Measurements from ENCODE around the gene RPTOR. TPM values are rescaled to one million over a fixed set of nuclear protein-coding genes. Genes with fewer than 3 reads are reported as not detected.
A peak's percentile ranks its signal among the peaks of the same experiment; 100 is the strongest.

RPTOR gene
- total RNA-seq, 1 donor, result 45.5 TPM

- no peak for DNase-seq (ENCODE audit: low read depth in 2 of 3, low spot score in 2 of 3)
Observed at GRCh38 chr17:80774146-80774545, 229.5 kb downstream of the RPTOR start.

GRCh38 chr17:80774643-80775281 is 230.1 kb downstream of the RPTOR start:
- DNase-seq (ENCODE audit: low read depth in 2 of 3, low spot score in 2 of 3), result peak in 1 of 3 donors; percentile 35

- no peak for DNase-seq (ENCODE audit: low read depth in 2 of 3, low spot score in 2 of 3)
Observed at GRCh38 chr17:80775863-80776262, 231.2 kb downstream of the RPTOR start.

- DNase-seq (ENCODE audit: low read depth in 2 of 3, low spot score in 2 of 3), result no peak
Observed at GRCh38 chr17:80777274-80777673, 232.6 kb downstream of the RPTOR start.

- no peak for DNase-seq (ENCODE audit: low read depth in 2 of 3, low spot score in 2 of 3)
Observed at GRCh38 chr17:80778716-80779115, 234.1 kb downstream of the RPTOR start.

- DNase-seq (ENCODE audit: low read depth in 2 of 3, low spot score in 2 of 3), result no peak
Observed at GRCh38 chr17:80779336-80779735, 234.7 kb downstream of the RPTOR start.

GRCh38 chr17:80779961-80780380 is 235.3 kb downstream of the RPTOR start:
- DNase-seq (ENCODE audit: low read depth in 2 of 3, low spot score in 2 of 3), result no peak

GRCh38 chr17:80780381-80781198 is 236.0 kb downstream of the RPTOR start:
- no peak for DNase-seq (ENCODE audit: low read depth in 2 of 3, low spot score in 2 of 3)

GRCh38 chr17:80781211-80781610 is 236.6 kb downstream of the RPTOR start:
- peak in 1 of 3 donors; percentile 19 for DNase-seq (ENCODE audit: low read depth in 2 of 3, low spot score in 2 of 3)

- DNase-seq (ENCODE audit: low read depth in 2 of 3, low spot score in 2 of 3), result no peak
Observed at GRCh38 chr17:80781807-80782277, 237.2 kb downstream of the RPTOR start.

- DNase-seq (ENCODE audit: low read depth in 2 of 3, low spot score in 2 of 3), result no peak
Observed at GRCh38 chr17:80782536-80783427, 238.1 kb downstream of the RPTOR start.

GRCh38 chr17:80783486-80783885 is 238.8 kb downstream of the RPTOR start:
- DNase-seq (ENCODE audit: low read depth in 2 of 3, low spot score in 2 of 3), result no peak

- DNase-seq (ENCODE audit: low read depth in 2 of 3, low spot score in 2 of 3), result no peak
Observed at GRCh38 chr17:80783971-80784370, 239.3 kb downstream of the RPTOR start.

GRCh38 chr17:80785477-80786178 is 241.0 kb downstream of the RPTOR start:
- DNase-seq (ENCODE audit: low read depth in 2 of 3, low spot score in 2 of 3), result no peak

GRCh38 chr17:80786470-80786869 is 241.8 kb downstream of the RPTOR start:
- DNase-seq (ENCODE audit: low read depth in 2 of 3, low spot score in 2 of 3), result no peak

- no peak for DNase-seq (ENCODE audit: low read depth in 2 of 3, low spot score in 2 of 3)
Observed at GRCh38 chr17:80786887-80787286, 242.2 kb downstream of the RPTOR start.

GRCh38 chr17:80787881-80788280 is 243.2 kb downstream of the RPTOR start:
- no peak for DNase-seq (ENCODE audit: low read depth in 2 of 3, low spot score in 2 of 3)

GRCh38 chr17:80789356-80789902 is 244.8 kb downstream of the RPTOR start:
- no peak for DNase-seq (ENCODE audit: low read depth in 2 of 3, low spot score in 2 of 3)

- peak in 1 of 3 donors; percentile 41 for DNase-seq (ENCODE audit: low read depth in 2 of 3, low spot score in 2 of 3)
Observed at GRCh38 chr17:80790021-80790765, 245.6 kb downstream of the RPTOR start.

Measured in hematopoietic multipotent progenitor cell (in vitro differentiated cells).